A673 (cell line): Measurements from ENCODE around the gene LRRC74B.

Experiments used
- CTCF ChIP-seq: fragments of 300-800, 200-600 bp; sonication (generic); conservative IDR thresholded peaks from 2 replicates; pipeline ENCODE4 v1.5.1; 2017; ENCODE audit warnings: low read depth, mild to moderate bottlenecking, antibody characterized with exemption, low read length, moderate library complexity, mixed read lengths
- EZH2 ChIP-seq: fragments of 200-600 bp; sonication (generic); IDR thresholded peaks from 2 replicates; pipeline ENCODE4 v1.6.1; 2017; ENCODE audit warnings: borderline replicate concordance, low read depth, mild to moderate bottlenecking, mixed read lengths, antibody characterized with exemption, low read length; ENCODE audit not compliant: poor library complexity, severe bottlenecking

- TF ChIP-seq EZH2: no peak
- no peak for TF ChIP-seq CTCF
These were observed 23.0 kb downstream of the LRRC74B start for GRCh38 chr22:21068681-21069276.
